Mesothelial cell of epicardium (in vitro differentiated cells): ENCODE measurements around the gene MDK. TPM values are rescaled to one million over a fixed set of nuclear protein-coding genes. Genes with fewer than 3 reads are reported as not detected.
"Not testable (repeated sequence)": the region's sequence is repeated elsewhere in the genome, so short reads cannot be mapped to it uniquely, and the experiment has no call there.

Experiments
- DNase-seq, 2 experiments: peaks; one replicate each; pipeline ENCODE4 v3.0.0; 2021; ENCODE audit warnings: low spot score in 2 of 2; ENCODE audit not compliant: unreplicated experiment in 2 of 2
- H3K27ac Mint-ChIP-seq: 2 replicates; pipeline ENCODE4 v1.8.0; 2021; ENCODE audit warnings: mixed read lengths
- H3K27me3 Mint-ChIP-seq: 2 replicates; pipeline ENCODE4 v1.8.0; 2021; ENCODE audit warnings: low read depth, mixed read lengths
- H3K36me3 Mint-ChIP-seq: 2 replicates; pipeline ENCODE4 v1.8.0; 2021; ENCODE audit warnings: mixed read lengths
- H3K4me1 Mint-ChIP-seq: 2 replicates; pipeline ENCODE4 v1.8.0; 2021; ENCODE audit warnings: mixed read lengths
- H3K4me3 Mint-ChIP-seq: 2 replicates; pipeline ENCODE4 v1.8.0; 2021; ENCODE audit warnings: mild to moderate bottlenecking, moderate library complexity, mixed read lengths
- H3K9me3 Mint-ChIP-seq: 2 replicates; pipeline ENCODE4 v1.8.0; 2021; ENCODE audit warnings: mixed read lengths
- total RNA-seq: library from RNA; stranded (reverse); gene quantifications from 3 replicates; pipeline ENCODE4 v1.2.1, GENCODE V29; 2021
- TF ChIP-seq, protein P1 (sequence below): fragments of 200-600 bp; sonication (generic); IDR thresholded peaks from one replicate; pipeline ENCODE4 v1.5.0; 2021; ENCODE audit warnings: antibody characterized with exemption; ENCODE audit not compliant: unreplicated experiment

Gene MDK
- total RNA-seq, 1 donor from 2014 or later: 1,586 TPM

DNA sequence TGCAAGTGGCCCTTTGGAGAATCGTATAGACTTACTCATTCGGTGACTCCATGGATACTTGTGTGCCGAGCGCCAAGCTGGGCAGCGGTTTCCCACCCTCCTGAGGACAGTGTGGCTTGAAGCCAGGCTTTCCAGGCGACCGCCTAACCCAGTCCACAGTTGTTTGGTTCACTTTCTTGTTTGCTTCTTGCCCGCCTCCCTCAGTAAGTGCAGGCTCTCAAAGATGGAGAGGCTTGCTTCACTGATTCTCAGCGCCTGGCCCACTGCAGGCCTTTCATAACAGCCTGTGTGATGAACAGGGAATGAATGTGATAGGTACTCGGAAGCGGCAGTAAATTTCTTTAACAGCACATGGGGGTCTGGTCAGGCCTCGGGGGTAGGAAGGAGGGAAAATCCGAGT lies 11.2 kb upstream of the MDK start:
- Mint-ChIP-seq H3K9me3 (no peaks in the 10 kb centered on the region), H3K27ac (no peak overlapping the region), H3K36me3 (peaks cover 3% of the 10 kb centered on the region), H3K4me3 (no peak overlapping the region), H3K4me1 (peaks cover 15% of the 10 kb centered on the region), H3K27me3 (no peaks in the 10 kb centered on the region)
- TF ChIP-seq, protein P1, sequence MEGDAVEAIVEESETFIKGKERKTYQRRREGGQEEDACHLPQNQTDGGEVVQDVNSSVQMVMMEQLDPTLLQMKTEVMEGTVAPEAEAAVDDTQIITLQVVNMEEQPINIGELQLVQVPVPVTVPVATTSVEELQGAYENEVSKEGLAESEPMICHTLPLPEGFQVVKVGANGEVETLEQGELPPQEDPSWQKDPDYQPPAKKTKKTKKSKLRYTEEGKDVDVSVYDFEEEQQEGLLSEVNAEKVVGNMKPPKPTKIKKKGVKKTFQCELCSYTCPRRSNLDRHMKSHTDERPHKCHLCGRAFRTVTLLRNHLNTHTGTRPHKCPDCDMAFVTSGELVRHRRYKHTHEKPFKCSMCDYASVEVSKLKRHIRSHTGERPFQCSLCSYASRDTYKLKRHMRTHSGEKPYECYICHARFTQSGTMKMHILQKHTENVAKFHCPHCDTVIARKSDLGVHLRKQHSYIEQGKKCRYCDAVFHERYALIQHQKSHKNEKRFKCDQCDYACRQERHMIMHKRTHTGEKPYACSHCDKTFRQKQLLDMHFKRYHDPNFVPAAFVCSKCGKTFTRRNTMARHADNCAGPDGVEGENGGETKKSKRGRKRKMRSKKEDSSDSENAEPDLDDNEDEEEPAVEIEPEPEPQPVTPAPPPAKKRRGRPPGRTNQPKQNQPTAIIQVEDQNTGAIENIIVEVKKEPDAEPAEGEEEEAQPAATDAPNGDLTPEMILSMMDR: no peak
- no peak for DNase-seq

DNA sequence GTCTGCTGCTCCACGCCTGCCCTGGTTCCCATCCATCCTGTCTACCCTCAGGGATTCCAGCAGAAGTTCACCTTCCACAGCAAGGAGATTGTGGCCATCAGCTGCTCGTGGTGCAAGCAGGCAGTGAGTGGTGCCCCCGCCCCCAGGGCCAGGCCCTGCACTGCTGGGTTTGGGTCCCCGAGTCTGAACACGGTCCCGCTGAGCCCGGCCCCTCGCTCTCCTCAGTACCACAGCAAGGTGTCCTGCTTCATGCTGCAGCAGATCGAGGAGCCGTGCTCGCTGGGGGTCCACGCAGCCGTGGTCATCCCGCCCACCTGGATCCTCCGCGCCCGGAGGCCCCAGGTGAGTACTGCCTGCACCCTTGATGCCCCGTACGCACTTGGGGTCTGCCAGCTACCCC lies 10.2 kb upstream of the MDK start:
- H3K27ac Mint-ChIP-seq, DNase-seq, H3K9me3 Mint-ChIP-seq, H3K27me3 Mint-ChIP-seq, H3K4me3 Mint-ChIP-seq, H3K36me3 Mint-ChIP-seq: not testable (repeated sequence)
- peaks cover 15% of the 10 kb centered on the region for H3K4me1 Mint-ChIP-seq

DNA sequence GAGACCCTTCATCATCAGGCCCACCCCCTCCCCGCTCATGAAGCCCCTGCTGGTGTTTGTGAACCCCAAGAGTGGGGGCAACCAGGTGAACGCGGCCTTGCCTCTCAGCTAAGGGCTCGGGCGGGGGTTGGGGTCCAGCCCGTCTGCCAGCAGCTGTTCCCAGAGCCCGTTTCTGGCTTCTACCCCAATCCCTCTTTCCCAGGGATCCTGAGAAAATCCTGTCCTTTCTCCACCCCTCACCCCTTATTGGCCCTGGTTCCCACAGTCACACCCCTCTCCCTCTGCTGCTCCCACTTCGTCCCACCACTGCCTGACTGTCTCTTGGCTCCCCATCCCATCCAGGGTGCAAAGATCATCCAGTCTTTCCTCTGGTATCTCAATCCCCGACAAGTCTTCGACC lies 9.4 kb upstream of the MDK start:
- peaks cover 12% of the 10 kb centered on the region for H3K4me1 Mint-ChIP-seq
- TF ChIP-seq, protein P1: no peak
- no peaks in the 10 kb centered on the region for H3K27me3 Mint-ChIP-seq

DNA sequence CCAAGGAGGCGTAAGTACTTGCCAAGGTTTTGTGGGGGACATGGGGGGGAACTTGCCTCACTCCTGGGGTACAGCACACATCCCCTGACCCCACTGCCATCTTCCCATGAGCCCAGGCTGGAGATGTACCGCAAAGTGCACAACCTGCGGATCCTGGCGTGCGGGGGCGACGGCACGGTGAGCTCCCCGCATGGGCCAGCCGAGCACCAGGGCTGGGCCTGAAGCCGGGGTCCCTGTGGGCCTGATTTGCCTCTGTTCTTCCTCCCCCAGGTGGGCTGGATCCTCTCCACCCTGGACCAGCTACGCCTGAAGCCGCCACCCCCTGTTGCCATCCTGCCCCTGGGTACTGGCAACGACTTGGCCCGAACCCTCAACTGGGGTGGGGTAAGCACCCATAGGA lies 9.0 kb upstream of the MDK start:
- not testable (repeated sequence) for H3K9me3 Mint-ChIP-seq, H3K4me1 Mint-ChIP-seq, H3K27ac Mint-ChIP-seq, H3K36me3 Mint-ChIP-seq, H3K27me3 Mint-ChIP-seq, DNase-seq, H3K4me3 Mint-ChIP-seq

More for the DNA sequence above, 9.4 kb upstream of the MDK start:
- H3K27ac Mint-ChIP-seq: no peak overlapping the region
- no peak overlapping the region for H3K4me3 Mint-ChIP-seq
- no peak for DNase-seq
- no peaks in the 10 kb centered on the region for H3K9me3 Mint-ChIP-seq
- peaks cover 3% of the 10 kb centered on the region for H3K36me3 Mint-ChIP-seq

DNA sequence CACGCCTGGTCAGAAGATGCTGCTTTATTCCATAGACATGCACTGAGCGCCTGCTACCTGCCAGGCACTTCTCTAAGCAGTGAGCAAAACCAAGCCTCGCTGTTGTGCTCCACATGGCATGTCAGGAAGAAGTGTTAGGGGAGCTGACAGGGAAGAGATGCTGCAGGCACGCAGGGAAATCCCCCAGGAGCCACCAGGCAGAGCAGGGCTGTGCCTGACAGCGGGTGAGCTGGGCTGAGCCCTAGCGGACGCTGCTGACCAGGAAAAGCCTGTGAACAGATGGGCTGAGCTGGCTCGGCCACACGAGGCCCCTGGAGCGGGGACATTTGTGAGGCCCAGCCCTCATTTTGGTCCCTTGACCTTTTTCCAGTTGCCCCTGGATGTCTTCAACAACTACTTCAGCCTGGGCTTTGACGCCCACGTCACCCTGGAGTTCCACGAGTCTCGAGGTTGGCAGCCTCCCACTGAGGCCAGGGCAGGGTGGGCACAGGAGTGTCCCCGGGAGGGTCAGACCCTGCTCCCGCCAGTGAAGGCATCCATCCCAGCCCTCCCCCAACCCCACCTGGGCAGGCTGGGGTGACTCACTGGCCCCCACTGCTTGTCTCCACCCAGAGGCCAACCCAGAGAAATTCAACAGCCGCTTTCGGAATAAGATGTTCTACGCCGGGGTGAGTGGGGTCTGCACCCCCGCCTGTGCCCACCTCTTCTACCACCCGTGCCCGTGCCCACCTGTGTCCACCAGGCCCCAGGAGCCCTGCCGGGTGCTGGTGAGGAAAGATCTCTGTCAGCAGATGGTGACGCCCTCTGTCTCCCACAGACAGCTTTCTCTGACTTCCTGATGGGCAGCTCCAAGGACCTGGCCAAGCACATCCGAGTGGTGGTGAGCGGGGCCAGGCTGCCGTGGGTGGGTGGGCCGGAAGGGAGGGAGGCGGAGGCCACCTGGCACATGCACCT lies 7.4 kb upstream of the MDK start:
- TF ChIP-seq, protein P1: no peak
- Mint-ChIP-seq H3K4me3 (no peak overlapping the region), H3K27ac (no peak overlapping the region), H3K36me3 (peaks cover 10% of the 10 kb centered on the region), H3K4me1 (peaks cover 8% of the 10 kb centered on the region), H3K9me3 (no peaks in the 10 kb centered on the region), H3K27me3 (no peaks in the 10 kb centered on the region)
- DNase-seq: no peak

DNA sequence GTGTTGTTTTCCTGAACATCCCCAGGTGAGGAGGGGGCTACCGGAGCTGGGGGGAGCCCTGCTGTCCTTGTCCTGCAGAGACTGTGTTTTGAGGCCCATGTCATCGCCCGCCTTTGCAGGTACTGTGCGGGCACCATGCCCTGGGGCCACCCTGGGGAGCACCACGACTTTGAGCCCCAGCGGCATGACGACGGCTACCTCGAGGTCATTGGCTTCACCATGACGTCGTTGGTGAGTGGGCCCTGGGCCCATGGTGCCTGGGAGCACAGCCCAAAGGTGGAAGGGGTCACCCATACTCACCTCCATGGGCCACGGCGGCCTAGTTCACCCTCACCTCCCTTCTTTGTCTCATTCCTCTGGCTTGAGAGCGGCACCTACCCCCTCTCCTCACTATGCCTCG lies 6.7 kb upstream of the MDK start:
- no peak overlapping the region for H3K27ac Mint-ChIP-seq
- peaks cover 7% of the 10 kb centered on the region for H3K4me1 Mint-ChIP-seq
- H3K36me3 Mint-ChIP-seq: peaks cover 10% of the 10 kb centered on the region
- TF ChIP-seq, protein P1: no peak
- no peak overlapping the region for H3K4me3 Mint-ChIP-seq
- H3K9me3 Mint-ChIP-seq: no peaks in the 10 kb centered on the region
- no peak for DNase-seq
- no peaks in the 10 kb centered on the region for H3K27me3 Mint-ChIP-seq
